ENCODE data around the gene ACSM2A.

The ACSM2A gene

GRCh38 chr16:20515688-20516090, 64.4 kb downstream of the ACSM2A start:
- Histone ChIP-seq H3K14ac (ENCODE audit: low read length) (no peak overlapping the region), H4K8ac (ENCODE audit: low read depth, low read length) (no peak overlapping the region), H2AK5ac (ENCODE audit: low read depth, low read length) (no peak overlapping the region), H2AFZ (ENCODE audit: low read length) (no peak overlapping the region), H3K36me3 (replicated peaks in 1 of 2; ENCODE audit: control insufficient read depth in 2 of 2, insufficient read depth in 2 of 2, low read length in 2 of 2) (no peaks in the 10 kb centered on the region), H2BK15ac (ENCODE audit: low read length) (no peak overlapping the region), H2BK5ac (ENCODE audit: low read length) (no peak overlapping the region), H3K27me3 (ENCODE audit: control insufficient read depth in 3 of 3, insufficient read depth in 3 of 3, low read depth in 1 of 3, low read length in 3 of 3) (no peaks in the 10 kb centered on the region), H3K4me3 (ENCODE audit: low read length in 2 of 2) (no peak overlapping the region), H3K23ac (ENCODE audit: low read depth, low read length, poor library complexity) (no peak overlapping the region), H3K4me1 (ENCODE audit: control insufficient read depth in 2 of 2, insufficient read depth in 1 of 2, low read depth in 1 of 2, low read length in 2 of 2) (no peaks in the 10 kb centered on the region), H3K4ac (ENCODE audit: low read length) (no peak overlapping the region), H3K9me3 (replicated peaks in 1 of 2; ENCODE audit: control insufficient read depth in 2 of 2, insufficient read depth in 1 of 2, low read depth in 1 of 2, low read length in 2 of 2) (no peaks in the 10 kb centered on the region), H2BK12ac (ENCODE audit: low read length) (no peak overlapping the region), H3K4me2 (ENCODE audit: insufficient read depth, low read length, poor library complexity, severe bottlenecking) (no peak overlapping the region), H4K91ac (ENCODE audit: low read depth, low read length, poor library complexity) (no peak overlapping the region), H3K18ac (ENCODE audit: low read length) (no peak overlapping the region), H3K9ac (ENCODE audit: low read depth, low read length, poor library complexity) (no peak overlapping the region), H3K79me1 (ENCODE audit: low read depth, low read length) (no peaks in the 10 kb centered on the region), H2BK120ac (ENCODE audit: low read depth, low read length) (no peak overlapping the region), H3K27ac (replicated peaks; ENCODE audit: low read length) (no peak overlapping the region)
- no peak for DNase-seq (ENCODE audit: low spot score)

GRCh38 chr16:20517149-20517548, 65.8 kb downstream of the ACSM2A start:
- no peak overlapping the region for H3K14ac ChIP-seq (ENCODE audit: low read length)
- no peak overlapping the region for H2AFZ ChIP-seq (ENCODE audit: low read length)
- no peak overlapping the region for H3K18ac ChIP-seq (ENCODE audit: low read length)
- DNase-seq (ENCODE audit: low spot score): no peak
- H3K36me3 ChIP-seq (replicated peaks in 1 of 2; ENCODE audit: control insufficient read depth in 2 of 2, insufficient read depth in 2 of 2, low read length in 2 of 2): no peaks in the 10 kb centered on the region
- H2BK120ac ChIP-seq (ENCODE audit: low read depth, low read length): no peak overlapping the region
- no peak overlapping the region for H3K9ac ChIP-seq (ENCODE audit: low read depth, low read length, poor library complexity)
- no peaks in the 10 kb centered on the region for H3K27me3 ChIP-seq (ENCODE audit: control insufficient read depth in 3 of 3, insufficient read depth in 3 of 3, low read depth in 1 of 3, low read length in 3 of 3)
- no peak overlapping the region for H4K8ac ChIP-seq (ENCODE audit: low read depth, low read length)
- H2AK5ac ChIP-seq (ENCODE audit: low read depth, low read length): no peak overlapping the region
- no peak overlapping the region for H2BK12ac ChIP-seq (ENCODE audit: low read length)
- no peak overlapping the region for H2BK5ac ChIP-seq (ENCODE audit: low read length)
- no peak overlapping the region for H3K4me2 ChIP-seq (ENCODE audit: insufficient read depth, low read length, poor library complexity, severe bottlenecking)
- no peak overlapping the region for H3K23ac ChIP-seq (ENCODE audit: low read depth, low read length, poor library complexity)
- no peak overlapping the region for H3K27ac ChIP-seq (replicated peaks; ENCODE audit: low read length)
- H4K91ac ChIP-seq (ENCODE audit: low read depth, low read length, poor library complexity): no peak overlapping the region
- no peaks in the 10 kb centered on the region for H3K9me3 ChIP-seq (replicated peaks in 1 of 2; ENCODE audit: control insufficient read depth in 2 of 2, insufficient read depth in 1 of 2, low read depth in 1 of 2, low read length in 2 of 2)
- H2BK15ac ChIP-seq (ENCODE audit: low read length): no peak overlapping the region
- no peak overlapping the region for H3K4me3 ChIP-seq (ENCODE audit: low read length in 2 of 2)
- no CpG with 5 or more reads among the region's 3 CpGs for WGBS, 2 donors (ENCODE audit: extremely low coverage in 2 of 2, insufficient read length in 2 of 2, insufficient replicate concordance in 1 of 2)
- H3K4me1 ChIP-seq (ENCODE audit: control insufficient read depth in 2 of 2, insufficient read depth in 1 of 2, low read depth in 1 of 2, low read length in 2 of 2): no peaks in the 10 kb centered on the region
- no peaks in the 10 kb centered on the region for H3K79me1 ChIP-seq (ENCODE audit: low read depth, low read length)
- no peak overlapping the region for H3K4ac ChIP-seq (ENCODE audit: low read length)

DNA sequence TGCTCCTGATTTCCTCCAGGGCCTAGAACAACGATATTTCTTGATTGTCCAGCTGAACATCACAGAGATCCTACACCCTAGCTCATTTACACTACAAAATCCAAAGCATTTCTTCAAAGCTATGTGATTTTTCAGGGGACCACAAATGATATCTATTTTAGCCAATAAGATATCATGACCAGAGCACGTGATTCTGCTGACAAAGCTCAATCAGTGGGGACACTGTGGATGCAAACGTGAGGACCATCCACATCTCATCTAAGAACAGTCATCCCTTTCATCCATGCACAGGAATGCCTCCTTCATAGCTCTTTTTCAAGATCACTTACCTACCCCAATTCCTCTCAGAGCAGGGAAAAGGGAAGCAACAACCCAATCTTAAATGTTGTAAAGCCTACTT, 67.9 kb downstream of the ACSM2A start:
- Histone ChIP-seq H2AFZ (ENCODE audit: low read length) (no peak overlapping the region), H4K8ac (ENCODE audit: low read depth, low read length) (no peak overlapping the region), H3K4me3 (ENCODE audit: low read length in 2 of 2) (no peak overlapping the region), H3K9ac (ENCODE audit: low read depth, low read length, poor library complexity) (no peak overlapping the region), H3K23ac (ENCODE audit: low read depth, low read length, poor library complexity) (no peak overlapping the region), H3K27me3 (ENCODE audit: control insufficient read depth in 3 of 3, insufficient read depth in 3 of 3, low read depth in 1 of 3, low read length in 3 of 3) (no peaks in the 10 kb centered on the region), H2BK120ac (ENCODE audit: low read depth, low read length) (no peak overlapping the region), H3K14ac (ENCODE audit: low read length) (no peak overlapping the region), H3K36me3 (replicated peaks in 1 of 2; ENCODE audit: control insufficient read depth in 2 of 2, insufficient read depth in 2 of 2, low read length in 2 of 2) (no peaks in the 10 kb centered on the region), H3K18ac (ENCODE audit: low read length) (no peak overlapping the region), H3K4ac (ENCODE audit: low read length) (no peak overlapping the region), H3K27ac (replicated peaks; ENCODE audit: low read length) (no peak overlapping the region), H4K91ac (ENCODE audit: low read depth, low read length, poor library complexity) (no peak overlapping the region), H3K4me1 (ENCODE audit: control insufficient read depth in 2 of 2, insufficient read depth in 1 of 2, low read depth in 1 of 2, low read length in 2 of 2) (no peaks in the 10 kb centered on the region), H3K79me1 (ENCODE audit: low read depth, low read length) (no peaks in the 10 kb centered on the region), H2AK5ac (ENCODE audit: low read depth, low read length) (no peak overlapping the region), H3K4me2 (ENCODE audit: insufficient read depth, low read length, poor library complexity, severe bottlenecking) (no peak overlapping the region), H2BK5ac (ENCODE audit: low read length) (no peak overlapping the region), H2BK15ac (ENCODE audit: low read length) (no peak overlapping the region), H3K9me3 (replicated peaks in 1 of 2; ENCODE audit: control insufficient read depth in 2 of 2, insufficient read depth in 1 of 2, low read depth in 1 of 2, low read length in 2 of 2) (no peaks in the 10 kb centered on the region), H2BK12ac (ENCODE audit: low read length) (no peak overlapping the region)
- no peak for DNase-seq (ENCODE audit: low spot score)
- whole genome bisulfite sequencing, 2 donors (ENCODE audit: extremely low coverage in 2 of 2, insufficient read length in 2 of 2, insufficient replicate concordance in 1 of 2): no CpG with 5 or more reads among the region's 3 CpGs

DNA sequence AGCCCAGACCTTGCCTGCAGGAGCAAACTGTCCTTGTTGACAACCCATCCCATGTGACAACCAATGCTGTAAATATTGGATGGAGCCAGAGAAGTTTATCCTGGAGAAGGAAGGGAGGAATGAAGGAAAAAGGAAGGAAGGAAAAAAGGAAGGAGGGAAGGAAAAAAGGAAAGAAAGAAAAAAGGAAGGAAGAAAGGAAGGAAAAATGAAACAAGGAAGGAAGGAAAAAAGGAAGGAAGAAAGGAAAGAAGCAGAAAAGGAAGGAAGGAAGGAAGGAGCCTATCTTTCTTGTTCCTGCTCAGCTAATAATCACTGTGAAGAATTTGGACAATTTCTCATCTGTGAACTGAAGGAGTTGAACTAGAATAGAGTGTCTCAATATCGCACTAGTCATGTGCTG, 68.8 kb downstream of the ACSM2A start:
- H2AFZ ChIP-seq (ENCODE audit: low read length): no peak overlapping the region
- no CpG with 5 or more reads among the region's 1 CpG for WGBS, 2 donors (ENCODE audit: extremely low coverage in 2 of 2, insufficient read length in 2 of 2, insufficient replicate concordance in 1 of 2)
- no peak overlapping the region for H2BK12ac ChIP-seq (ENCODE audit: low read length)
- no peak for DNase-seq (ENCODE audit: low spot score)
- no peaks in the 10 kb centered on the region for H3K27me3 ChIP-seq (ENCODE audit: control insufficient read depth in 3 of 3, insufficient read depth in 3 of 3, low read depth in 1 of 3, low read length in 3 of 3)
- no peaks in the 10 kb centered on the region for H3K4me1 ChIP-seq (ENCODE audit: control insufficient read depth in 2 of 2, insufficient read depth in 1 of 2, low read depth in 1 of 2, low read length in 2 of 2)
- H3K14ac ChIP-seq (ENCODE audit: low read length): no peak overlapping the region
- H3K9ac ChIP-seq (ENCODE audit: low read depth, low read length, poor library complexity): no peak overlapping the region
- no peak overlapping the region for H3K27ac ChIP-seq (replicated peaks; ENCODE audit: low read length)
- no peak overlapping the region for H2BK5ac ChIP-seq (ENCODE audit: low read length)
- no peak overlapping the region for H3K4ac ChIP-seq (ENCODE audit: low read length)
- H3K23ac ChIP-seq (ENCODE audit: low read depth, low read length, poor library complexity): no peak overlapping the region
- no peak overlapping the region for H2BK15ac ChIP-seq (ENCODE audit: low read length)
- no peaks in the 10 kb centered on the region for H3K79me1 ChIP-seq (ENCODE audit: low read depth, low read length)
- no peak overlapping the region for H2AK5ac ChIP-seq (ENCODE audit: low read depth, low read length)
- no peaks in the 10 kb centered on the region for H3K9me3 ChIP-seq (replicated peaks in 1 of 2; ENCODE audit: control insufficient read depth in 2 of 2, insufficient read depth in 1 of 2, low read depth in 1 of 2, low read length in 2 of 2)
- no peak overlapping the region for H3K18ac ChIP-seq (ENCODE audit: low read length)
- no peak overlapping the region for H4K91ac ChIP-seq (ENCODE audit: low read depth, low read length, poor library complexity)
- H2BK120ac ChIP-seq (ENCODE audit: low read depth, low read length): no peak overlapping the region
- no peak overlapping the region for H4K8ac ChIP-seq (ENCODE audit: low read depth, low read length)
- no peak overlapping the region for H3K4me3 ChIP-seq (ENCODE audit: low read length in 2 of 2)
- no peak overlapping the region for H3K4me2 ChIP-seq (ENCODE audit: insufficient read depth, low read length, poor library complexity, severe bottlenecking)
- H3K36me3 ChIP-seq (replicated peaks in 1 of 2; ENCODE audit: control insufficient read depth in 2 of 2, insufficient read depth in 2 of 2, low read length in 2 of 2): no peaks in the 10 kb centered on the region
